Astrocyte (in vitro differentiated cells and primary cell): Measurements from ENCODE around the gene UGT1A10.
"Not testable (repeated sequence)": the region's sequence is repeated elsewhere in the genome, so short reads cannot be mapped to it uniquely, and the experiment has no call there.

Source experiments
- EZH2 ChIP-seq: IDR thresholded peaks from 2 replicates; pipeline ENCODE4 v1.6.1; 2012; ENCODE audit warnings: mild to moderate bottlenecking, low read length, inconsistent platforms; ENCODE audit not compliant: insufficient read depth
- TF ChIP-seq, protein P1 (sequence below): IDR thresholded peaks from 2 replicates; pipeline ENCODE4 v1.5.1; 2011; ENCODE audit warnings: low read depth, mild to moderate bottlenecking, inconsistent platforms, low read length, moderate library complexity; ENCODE audit not compliant: insufficient read depth

DNA sequence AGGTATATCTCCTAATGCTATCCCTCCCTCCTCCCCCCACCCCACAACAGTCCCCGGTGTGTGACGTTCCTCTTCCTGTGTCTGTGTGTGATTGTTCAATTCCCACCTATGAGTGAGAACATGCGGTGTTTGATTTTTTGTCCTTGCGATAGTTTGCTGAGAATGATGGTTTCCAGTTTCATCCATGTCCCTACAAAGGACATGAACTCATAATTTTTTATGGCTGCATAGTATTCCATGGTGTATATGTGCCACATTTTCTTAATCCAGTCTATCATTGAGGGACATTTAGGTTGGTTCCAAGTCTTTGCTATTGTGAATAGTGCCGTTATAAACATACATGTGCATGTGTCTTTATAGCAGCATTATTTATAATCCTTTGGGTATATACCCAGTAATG, 64.6 kb downstream of the UGT1A10 start:
- TF ChIP-seq, protein P1, sequence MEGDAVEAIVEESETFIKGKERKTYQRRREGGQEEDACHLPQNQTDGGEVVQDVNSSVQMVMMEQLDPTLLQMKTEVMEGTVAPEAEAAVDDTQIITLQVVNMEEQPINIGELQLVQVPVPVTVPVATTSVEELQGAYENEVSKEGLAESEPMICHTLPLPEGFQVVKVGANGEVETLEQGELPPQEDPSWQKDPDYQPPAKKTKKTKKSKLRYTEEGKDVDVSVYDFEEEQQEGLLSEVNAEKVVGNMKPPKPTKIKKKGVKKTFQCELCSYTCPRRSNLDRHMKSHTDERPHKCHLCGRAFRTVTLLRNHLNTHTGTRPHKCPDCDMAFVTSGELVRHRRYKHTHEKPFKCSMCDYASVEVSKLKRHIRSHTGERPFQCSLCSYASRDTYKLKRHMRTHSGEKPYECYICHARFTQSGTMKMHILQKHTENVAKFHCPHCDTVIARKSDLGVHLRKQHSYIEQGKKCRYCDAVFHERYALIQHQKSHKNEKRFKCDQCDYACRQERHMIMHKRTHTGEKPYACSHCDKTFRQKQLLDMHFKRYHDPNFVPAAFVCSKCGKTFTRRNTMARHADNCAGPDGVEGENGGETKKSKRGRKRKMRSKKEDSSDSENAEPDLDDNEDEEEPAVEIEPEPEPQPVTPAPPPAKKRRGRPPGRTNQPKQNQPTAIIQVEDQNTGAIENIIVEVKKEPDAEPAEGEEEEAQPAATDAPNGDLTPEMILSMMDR: not testable (repeated sequence)
- TF ChIP-seq EZH2: not testable (repeated sequence)
